Epithelial cell of proximal tubule (primary cell): ENCODE data around the gene FIS1. TPM values are rescaled to one million over a fixed set of nuclear protein-coding genes. Genes with fewer than 3 reads are reported as not detected.
"Not testable (repeated sequence)": the region's sequence is repeated elsewhere in the genome, so short reads cannot be mapped to it uniquely, and the experiment has no call there.

Experiments used
- DNase-seq: peaks from one replicate; pipeline ENCODE4 v3.0.0-alpha.2; 2011; ENCODE audit warnings: low read depth
- H3K4me3 ChIP-seq: 2 replicates; pipeline ENCODE4 v1.5.1; 2011; ENCODE audit warnings: low read depth, mild to moderate bottlenecking, low read length
- total RNA-seq: library from RNA; depleted of rRNA; stranded (reverse); fragments of >200 nt; gene quantifications from 2 replicates; pipeline ENCODE4 v1.2.3, GENCODE V29; 2015
- TF ChIP-seq, protein P1 (sequence below): conservative IDR thresholded peaks from 2 replicates; pipeline ENCODE4 v1.5.1; 2012; ENCODE audit warnings: low read depth, mild to moderate bottlenecking, low read length

Gene FIS1
- total RNA-seq, 1 donor from 2014 or later: 189 TPM

DNA sequence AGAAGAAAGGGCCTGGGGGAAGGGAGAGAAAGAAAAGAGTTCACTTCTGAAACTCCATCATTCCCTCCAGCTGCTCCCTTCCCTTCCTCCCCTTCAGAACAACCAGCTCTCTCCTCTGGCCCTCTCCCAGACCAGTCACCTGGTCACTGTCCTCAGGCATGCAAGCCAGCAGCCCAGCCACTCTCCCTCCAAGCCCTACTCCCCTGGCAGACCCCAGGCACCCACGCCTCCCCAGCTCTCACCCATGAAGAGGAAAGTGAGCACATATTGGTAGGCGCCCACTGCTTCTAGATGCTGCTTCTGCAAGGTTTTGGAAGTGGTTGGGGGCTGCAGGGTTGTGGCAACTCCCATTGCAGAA lies 44.4 kb downstream of the FIS1 start:
- TF ChIP-seq, protein P1, sequence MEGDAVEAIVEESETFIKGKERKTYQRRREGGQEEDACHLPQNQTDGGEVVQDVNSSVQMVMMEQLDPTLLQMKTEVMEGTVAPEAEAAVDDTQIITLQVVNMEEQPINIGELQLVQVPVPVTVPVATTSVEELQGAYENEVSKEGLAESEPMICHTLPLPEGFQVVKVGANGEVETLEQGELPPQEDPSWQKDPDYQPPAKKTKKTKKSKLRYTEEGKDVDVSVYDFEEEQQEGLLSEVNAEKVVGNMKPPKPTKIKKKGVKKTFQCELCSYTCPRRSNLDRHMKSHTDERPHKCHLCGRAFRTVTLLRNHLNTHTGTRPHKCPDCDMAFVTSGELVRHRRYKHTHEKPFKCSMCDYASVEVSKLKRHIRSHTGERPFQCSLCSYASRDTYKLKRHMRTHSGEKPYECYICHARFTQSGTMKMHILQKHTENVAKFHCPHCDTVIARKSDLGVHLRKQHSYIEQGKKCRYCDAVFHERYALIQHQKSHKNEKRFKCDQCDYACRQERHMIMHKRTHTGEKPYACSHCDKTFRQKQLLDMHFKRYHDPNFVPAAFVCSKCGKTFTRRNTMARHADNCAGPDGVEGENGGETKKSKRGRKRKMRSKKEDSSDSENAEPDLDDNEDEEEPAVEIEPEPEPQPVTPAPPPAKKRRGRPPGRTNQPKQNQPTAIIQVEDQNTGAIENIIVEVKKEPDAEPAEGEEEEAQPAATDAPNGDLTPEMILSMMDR: no peak
- no peak for DNase-seq
- H3K4me3 ChIP-seq: no peak overlapping the region

DNA sequence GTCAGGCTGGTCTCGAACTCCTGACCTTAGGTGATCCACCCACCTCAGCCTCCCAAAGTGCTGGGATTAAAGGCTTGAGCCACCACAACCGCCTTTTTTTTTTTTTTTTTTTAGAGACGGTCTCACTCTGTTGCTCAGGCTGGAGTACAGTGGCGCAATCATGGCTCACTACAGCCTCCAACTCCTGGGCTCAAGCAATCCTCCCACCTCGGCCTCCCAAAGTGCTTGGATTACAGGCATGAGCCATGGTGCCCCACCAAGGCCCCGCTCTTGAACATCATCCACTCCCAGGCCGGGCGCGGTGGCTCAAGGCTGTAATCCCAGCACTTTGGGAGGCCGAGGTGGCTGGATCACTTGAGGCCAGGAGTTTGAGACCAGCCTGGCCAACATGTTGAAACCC lies 45.4 kb downstream of the FIS1 start:
- not testable (repeated sequence) for DNase-seq, H3K4me3 ChIP-seq

DNA sequence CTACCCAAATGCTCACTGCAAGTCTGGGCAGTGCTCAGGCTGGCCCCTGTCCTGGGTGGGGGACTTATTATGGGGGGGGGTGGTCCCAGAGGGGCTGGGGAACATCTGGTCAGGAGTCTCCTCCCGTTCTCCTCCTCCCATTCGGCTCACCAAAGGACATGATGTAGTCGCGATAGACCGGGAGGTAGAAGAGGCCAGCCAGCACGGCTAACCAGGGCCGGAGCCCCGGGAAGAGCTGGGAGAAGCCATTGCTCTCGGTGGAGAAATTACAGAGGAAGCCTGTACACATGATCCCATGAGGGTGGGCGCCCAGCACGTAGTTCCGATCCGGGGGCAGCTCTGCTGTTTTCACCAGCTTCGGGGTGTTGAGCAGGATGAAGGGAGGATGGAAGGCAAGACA lies 46.4 kb downstream of the FIS1 start:
- TF ChIP-seq, protein P1: no peak
- no peak overlapping the region for H3K4me3 ChIP-seq
- DNase-seq: no peak

DNA sequence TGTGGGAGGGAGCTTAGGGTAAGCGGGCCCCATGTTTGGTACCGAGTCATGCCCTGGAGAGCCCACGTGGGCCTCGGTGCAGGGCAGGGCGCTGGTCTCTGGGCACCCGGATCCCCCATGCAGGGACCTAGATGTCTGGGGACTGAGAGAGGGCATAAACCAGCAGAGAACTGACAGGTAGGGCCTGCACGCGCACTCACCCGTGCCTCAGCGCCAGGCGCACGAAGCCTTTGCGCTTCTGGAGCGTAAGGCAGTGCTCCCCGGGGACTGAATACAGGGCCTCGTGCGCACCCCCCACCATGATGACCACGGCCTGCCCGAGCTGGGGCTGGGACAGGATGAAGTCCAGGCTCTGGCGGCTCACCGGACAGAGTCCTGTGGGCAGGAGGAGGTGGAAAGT lies 46.9 kb downstream of the FIS1 start:
- H3K4me3 ChIP-seq: no peak overlapping the region
- TF ChIP-seq, protein P1: no peak
- no peak for DNase-seq

DNA sequence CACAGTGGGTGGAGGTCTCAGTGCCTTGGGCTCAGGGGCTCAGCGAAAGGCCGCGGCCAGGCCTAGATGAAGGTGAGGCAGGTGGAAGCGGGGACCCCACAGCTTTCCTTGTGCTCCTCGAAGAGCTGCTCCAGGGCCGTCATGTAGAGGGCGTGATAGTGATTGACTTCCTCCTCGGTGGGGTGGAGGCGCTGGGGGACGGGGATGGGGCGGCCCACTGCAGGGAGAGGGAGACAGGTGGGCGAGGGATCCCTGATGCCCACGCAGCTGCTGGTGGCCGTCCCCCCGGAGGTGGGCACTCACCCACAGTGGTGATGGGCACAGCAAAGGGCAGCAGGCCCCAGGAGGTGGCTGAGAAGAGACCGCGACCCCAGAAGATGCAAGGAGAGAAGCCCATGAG lies 49.0 kb downstream of the FIS1 start:
- DNase-seq: no peak
- no peak overlapping the region for H3K4me3 ChIP-seq
- TF ChIP-seq, protein P1: no peak

Other genes starting within 250 kb of the FIS1 start
- not detected in 2 replicates for gene MUC17, start 225.0 kb downstream of the FIS1 start, total RNA-seq
- gene TRIM56, start 159.6 kb downstream of the FIS1 start, total RNA-seq: 9.2 and 9.4 TPM in 2 replicates
- gene SERPINE1, start 118.0 kb downstream of the FIS1 start, total RNA-seq: 160 and 249 TPM in 2 replicates
- gene AP1S1, start 90.6 kb downstream of the FIS1 start, total RNA-seq: 178 and 190 TPM in 2 replicates
- 1.4 and 20.9 TPM in 2 replicates for gene VGF, start 79.5 kb downstream of the FIS1 start, total RNA-seq
- gene NAT16, start 64.8 kb downstream of the FIS1 start, total RNA-seq: 0.12 TPM in 1 of 2 replicates, not detected in the other
- not detected in 2 replicates for gene MOGAT3, start 44.0 kb downstream of the FIS1 start, total RNA-seq
- 75.0 and 78.3 TPM in 2 replicates for gene PLOD3, start 27.5 kb downstream of the FIS1 start, total RNA-seq
- 119 and 129 TPM in 2 replicates for gene ZNHIT1, start 26.9 kb downstream of the FIS1 start, total RNA-seq
- 1.9 and 3.3 TPM in 2 replicates for gene CLDN15, start 7.3 kb downstream of the FIS1 start, total RNA-seq
- 36.6 and 45.3 TPM in 2 replicates for gene IFT22, start 76.7 kb upstream of the FIS1 start, total RNA-seq
- gene COL26A1, start 117.8 kb upstream of the FIS1 start, total RNA-seq: not detected in 2 replicates